ENCODE measurements around the gene CADPS2. TPM values are rescaled to one million over a fixed set of nuclear protein-coding genes. Genes with fewer than 3 reads are reported as not detected.

Gene CADPS2
- total and polyA plus RNA-seq, 2 of the 8 experiments (the other 6 are each of a cell fraction or from before 2014, with no cell fraction given) = 8.9 to 22.3 TPM

- TF ChIP-seq CHD7 (IDR thresholded peaks at IDR 0.05; ENCODE audit: insufficient replicate concordance, low read length) (no peak), E2F6 (IDR thresholded peaks at IDR 0.05) (no peak), KDM1A (IDR thresholded peaks at IDR 0.05; ENCODE audit: borderline replicate concordance, low read length) (no peak), ATF3 (IDR thresholded peaks at IDR 0.05; ENCODE audit: insufficient read depth, low read depth, low read length) (no peak)
Observed at GRCh38 chr7:122354656-122355055, 531.6 kb downstream of the CADPS2 start (continued).

Measured in H1 (cell line).